HG02852 (cell line): Measurements from ENCODE around the gene ACRBP.

Source experiments
- ATAC-seq: cut with Tn5 transposase; IDR thresholded peaks from one replicate; pipeline ENCODE4 v1.9.1; 2021; ENCODE audit warnings: mild to moderate bottlenecking, moderate library complexity; ENCODE audit not compliant: unreplicated experiment

The ACRBP gene

GRCh38 chr12:6647083-6647604 is at the start of gene ACRBP:
Gene ACRBP (minus strand): TSS chr12:6647432. CDS start chr12:6647366, 66 bp downstream.
- peak; percentile 44 for ATAC-seq

- no peak for ATAC-seq
Observed at GRCh38 chr12:6695313-6696045, 48.2 kb upstream of the ACRBP start.

- no peak for ATAC-seq
Observed at GRCh38 chr12:6694701-6695100, 47.5 kb upstream of the ACRBP start.

- no peak for ATAC-seq
Observed at GRCh38 chr12:6693832-6694355, 46.7 kb upstream of the ACRBP start.

GRCh38 chr12:6692888-6693287 is 45.7 kb upstream of the ACRBP start:
- no peak for ATAC-seq

GRCh38 chr12:6691473-6691872 is 44.2 kb upstream of the ACRBP start:
- no peak for ATAC-seq

- ATAC-seq: peak; percentile 85
Observed at GRCh38 chr12:6688999-6689882, 42.0 kb upstream of the ACRBP start, which contains the start of gene ZNF384. Gene ZNF384 (minus strand): TSS chr12:6689375. CDS start chr12:6679520, 9,855 bp downstream.

GRCh38 chr12:6688543-6688998 is 41.3 kb upstream of the ACRBP start:
- ATAC-seq: no peak

GRCh38 chr12:6685814-6686213 is 38.6 kb upstream of the ACRBP start:
- no peak for ATAC-seq

GRCh38 chr12:6684609-6685008 is 37.4 kb upstream of the ACRBP start:
- ATAC-seq: no peak

GRCh38 chr12:6676962-6677361 is 29.7 kb upstream of the ACRBP start:
- no peak for ATAC-seq

- ATAC-seq: no peak
Observed at GRCh38 chr12:6672143-6672542, 24.9 kb upstream of the ACRBP start.

- ATAC-seq: no peak
Observed at GRCh38 chr12:6667559-6668210, 20.5 kb upstream of the ACRBP start.

GRCh38 chr12:6666211-6666610 is 19.0 kb upstream of the ACRBP start:
- no peak for ATAC-seq

GRCh38 chr12:6664902-6665301 is 17.7 kb upstream of the ACRBP start:
- no peak for ATAC-seq

GRCh38 chr12:6662906-6663742 is 15.9 kb upstream of the ACRBP start, which contains the start of gene ING4:
Gene ING4 (minus strand): TSS chr12:6663119. CDS start chr12:6663101, 18 bp downstream.
- peak; percentile 96 for ATAC-seq

- ATAC-seq: no peak
Observed at GRCh38 chr12:6662602-6662905, 15.3 kb upstream of the ACRBP start.

GRCh38 chr12:6653987-6654386 is 6.8 kb upstream of the ACRBP start:
- no peak for ATAC-seq

- ATAC-seq: no peak
Observed at GRCh38 chr12:6653342-6653741, 6.1 kb upstream of the ACRBP start.

GRCh38 chr12:6652391-6652790 is 5.2 kb upstream of the ACRBP start:
- ATAC-seq: no peak
